ENCODE results near the gene VKORC1L1.
A peak's percentile ranks its signal among the peaks of the same experiment; 100 is the strongest.
"Not testable (repeated sequence)": the region's sequence is repeated elsewhere in the genome, so short reads cannot be mapped to it uniquely, and the experiment has no call there.

VKORC1L1 gene

DNA sequence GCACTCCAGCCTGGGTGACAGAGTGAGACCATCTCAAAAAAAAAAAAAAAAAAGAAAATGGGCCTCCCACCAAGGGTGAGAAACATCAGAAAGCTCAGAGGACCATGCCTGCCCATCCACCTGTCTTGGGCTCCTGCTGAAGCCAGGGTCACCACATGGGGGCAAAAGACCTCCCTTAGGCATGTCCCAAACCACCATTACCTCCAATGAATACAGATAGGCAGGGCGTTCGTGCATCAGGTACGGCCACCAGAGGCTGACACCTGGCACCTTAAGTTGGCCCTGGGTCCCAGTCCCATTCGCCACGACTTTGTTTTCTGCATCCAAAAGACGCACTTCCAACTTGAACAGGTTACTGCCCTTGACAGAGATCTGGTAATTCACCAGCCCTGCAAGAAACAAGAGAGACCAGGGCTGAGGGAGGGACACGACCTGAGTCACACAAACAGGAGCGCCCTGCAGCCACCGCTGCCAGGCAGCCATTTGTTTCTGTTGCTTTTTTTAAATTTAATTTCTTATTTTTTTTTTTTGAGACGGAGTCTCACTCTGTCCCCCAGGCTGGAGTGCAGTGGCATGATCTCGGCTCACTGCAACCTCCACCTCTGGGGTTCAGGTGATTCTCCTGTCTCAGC is 103.1 kb downstream of the VKORC1L1 start:
- Mint-ChIP-seq H3K27ac (no peak overlapping the region), H3K4me3 (no peak overlapping the region), H3K27me3 (no peaks in the 10 kb centered on the region), H3K4me1 (peaks cover 16% of the 10 kb centered on the region), H3K36me3 (peaks cover 44% of the 10 kb centered on the region), H3K9me3 (no peaks in the 10 kb centered on the region)
- no peak for ATAC-seq

- no peak for ATAC-seq
- Mint-ChIP-seq H3K27me3 (no peaks in the 10 kb centered on the region), H3K4me1 (peaks cover 18% of the 10 kb centered on the region), H3K27ac (no peak overlapping the region), H3K9me3 (no peaks in the 10 kb centered on the region), H3K4me3 (no peak overlapping the region), H3K36me3 (peaks cover 38% of the 10 kb centered on the region)
Measured at GRCh38 chr7:65976659-65977196, 103.9 kb downstream of the VKORC1L1 start.

- Mint-ChIP-seq H3K9me3 (no peaks in the 10 kb centered on the region), H3K27ac (no peak overlapping the region), H3K36me3 (peaks cover 19% of the 10 kb centered on the region)
Measured at GRCh38 chr7:65978891-65979582, 106.2 kb downstream of the VKORC1L1 start.

GRCh38 chr7:65979583-65980477 is 107.0 kb downstream of the VKORC1L1 start:
- Mint-ChIP-seq H3K4me1 (peaks cover 26% of the 10 kb centered on the region), H3K27ac (peak overlapping the region; percentile 85), H3K4me3 (peak overlapping the region; percentile 86), H3K36me3 (peaks cover 11% of the 10 kb centered on the region), H3K9me3 (no peaks in the 10 kb centered on the region), H3K27me3 (no peaks in the 10 kb centered on the region)
- no peak for ATAC-seq

More at GRCh38 chr7:65978891-65979582, 106.2 kb downstream of the VKORC1L1 start:
- no peak overlapping the region for H3K4me3 Mint-ChIP-seq
- H3K4me1 Mint-ChIP-seq, result peaks cover 26% of the 10 kb centered on the region
- no peak for ATAC-seq
- H3K27me3 Mint-ChIP-seq, result no peaks in the 10 kb centered on the region

DNA sequence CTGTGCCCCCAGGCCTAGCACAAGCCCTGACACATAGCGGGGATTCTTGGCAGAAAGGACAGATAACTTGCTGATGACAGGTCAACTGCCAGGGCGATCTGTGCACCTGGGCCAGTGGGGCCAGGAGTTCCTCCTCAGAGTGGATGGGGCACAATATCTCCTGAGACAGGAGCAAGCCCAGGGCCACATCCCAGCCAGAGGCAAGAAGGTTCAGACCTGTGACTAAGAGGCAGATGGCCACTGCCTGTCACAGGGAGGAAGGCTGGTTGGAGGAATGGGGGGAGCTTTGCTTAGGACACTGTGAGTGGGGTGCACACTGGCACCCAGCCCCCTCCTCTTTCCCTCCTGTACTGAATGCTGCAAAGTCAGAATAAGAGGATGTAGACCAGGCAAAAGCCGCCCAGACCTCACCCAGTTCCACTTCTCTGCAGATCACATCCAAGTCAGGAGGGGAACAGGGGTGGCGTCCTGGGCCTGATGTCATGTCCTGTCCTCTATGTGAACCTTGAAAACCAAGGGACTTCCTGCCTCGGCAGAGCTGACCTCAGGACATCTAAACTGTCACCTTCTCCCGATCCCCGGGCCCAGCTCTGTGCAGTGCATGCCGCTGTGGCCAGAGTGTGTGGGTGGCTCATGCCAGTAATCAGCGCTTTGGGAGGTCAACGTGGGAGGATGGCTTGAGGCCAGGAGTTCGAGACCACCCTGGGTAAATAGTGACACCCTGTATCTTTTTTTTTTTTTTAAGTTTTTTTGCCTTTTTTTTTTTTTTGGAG is 107.8 kb downstream of the VKORC1L1 start:
- Mint-ChIP-seq H3K27me3 (no peaks in the 10 kb centered on the region), H3K36me3 (peaks cover 10% of the 10 kb centered on the region), H3K4me1 (peaks cover 26% of the 10 kb centered on the region), H3K4me3 (peak overlapping the region; percentile 86), H3K27ac (peak overlapping the region; percentile 85), H3K9me3 (no peaks in the 10 kb centered on the region)
- peak; percentile 85 for ATAC-seq

DNA sequence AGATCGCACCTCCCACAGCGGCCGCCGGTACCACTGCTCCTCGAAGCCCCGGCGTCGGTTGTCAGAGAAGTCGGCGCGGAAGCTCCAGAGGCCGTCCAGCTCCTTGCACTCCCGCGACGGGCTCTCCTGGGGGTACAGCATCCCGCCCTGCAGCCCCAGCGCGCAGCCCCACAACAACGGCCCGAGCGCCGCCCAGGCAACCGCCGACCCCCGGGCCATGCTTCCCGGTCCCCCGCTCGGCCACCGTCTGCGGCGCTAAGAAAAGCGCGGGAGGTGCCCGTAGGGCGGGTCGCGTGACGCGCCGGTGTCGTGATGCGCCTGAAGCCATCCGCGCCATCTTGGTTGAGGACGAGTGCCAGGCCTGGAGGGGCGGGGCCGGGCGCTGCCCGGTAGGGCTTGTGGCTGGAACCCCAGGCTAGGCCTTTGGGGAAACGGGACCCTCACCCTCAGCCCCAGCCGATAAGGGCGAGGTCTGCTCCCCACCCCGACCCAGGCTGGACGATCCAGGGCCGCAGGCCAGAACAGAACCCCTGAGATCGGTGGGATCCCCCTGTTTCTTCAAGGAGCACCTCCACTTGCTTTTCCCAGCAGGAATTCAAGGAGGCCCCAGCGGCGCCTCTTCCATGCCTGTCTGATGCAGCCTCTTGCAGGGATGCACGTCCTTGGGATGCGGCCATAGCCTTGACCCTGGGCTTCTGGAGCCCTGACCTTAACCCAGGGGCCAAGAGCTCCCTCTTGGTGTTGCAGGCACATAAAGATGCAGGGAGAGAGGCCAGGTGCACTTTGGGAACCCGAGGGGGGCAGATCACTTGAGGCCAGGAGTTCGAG is 109.3 kb downstream of the VKORC1L1 start, which contains the start of gene GUSB:
Gene GUSB (minus strand): TSS at position 249 of the 828 bp plus-strand sequence. CDS start 30 bp downstream, at position 219.
- peak within 1 kb of the TSS; percentile 86 for H3K4me3 Mint-ChIP-seq
- peaks cover 10% of the 10 kb centered on the region for H3K36me3 Mint-ChIP-seq
- no peaks in the 10 kb centered on the region for H3K27me3 Mint-ChIP-seq
- H3K27ac Mint-ChIP-seq, result peak within 1 kb of the TSS; percentile 85
- ATAC-seq, result peak; percentile 93
- no peaks in the 10 kb centered on the region for H3K9me3 Mint-ChIP-seq
- H3K4me1 Mint-ChIP-seq, result peaks cover 26% of the 10 kb centered on the region

- Mint-ChIP-seq H3K4me3 (no peak overlapping the region), H3K36me3 (peaks cover 4% of the 10 kb centered on the region), H3K9me3 (no peaks in the 10 kb centered on the region), H3K27me3 (no peaks in the 10 kb centered on the region), H3K4me1 (peaks cover 23% of the 10 kb centered on the region), H3K27ac (no peak overlapping the region)
- no peak for ATAC-seq
Measured at GRCh38 chr7:65983965-65984658, 111.2 kb downstream of the VKORC1L1 start.

DNA sequence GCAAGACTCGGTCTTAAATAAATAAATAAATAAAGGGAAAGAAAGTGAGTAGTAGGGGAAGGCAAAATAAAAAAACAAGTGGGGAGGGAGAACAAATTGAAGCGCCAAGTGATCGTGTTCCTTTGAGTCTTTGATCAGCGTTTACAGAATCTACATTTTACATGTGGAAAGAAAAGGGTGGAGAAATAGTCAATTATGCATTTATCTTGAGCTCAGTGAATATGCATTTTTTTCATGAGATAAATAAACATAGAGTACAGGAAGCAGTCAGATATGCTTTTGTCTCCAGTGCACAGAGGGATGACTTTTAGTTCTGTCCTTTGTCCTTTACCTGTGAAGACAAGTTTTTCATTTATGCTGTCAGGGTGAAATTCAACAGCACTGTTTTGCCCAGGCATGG is 115.2 kb downstream of the VKORC1L1 start:
- H3K4me3 Mint-ChIP-seq, result no peak overlapping the region
- H3K27me3 Mint-ChIP-seq, result peaks cover 11% of the 10 kb centered on the region
- no peaks in the 10 kb centered on the region for H3K4me1 Mint-ChIP-seq
- no peaks in the 10 kb centered on the region for H3K9me3 Mint-ChIP-seq
- no peak overlapping the region for H3K27ac Mint-ChIP-seq
- ATAC-seq, result no peak
- H3K36me3 Mint-ChIP-seq, result no peaks in the 10 kb centered on the region

DNA sequence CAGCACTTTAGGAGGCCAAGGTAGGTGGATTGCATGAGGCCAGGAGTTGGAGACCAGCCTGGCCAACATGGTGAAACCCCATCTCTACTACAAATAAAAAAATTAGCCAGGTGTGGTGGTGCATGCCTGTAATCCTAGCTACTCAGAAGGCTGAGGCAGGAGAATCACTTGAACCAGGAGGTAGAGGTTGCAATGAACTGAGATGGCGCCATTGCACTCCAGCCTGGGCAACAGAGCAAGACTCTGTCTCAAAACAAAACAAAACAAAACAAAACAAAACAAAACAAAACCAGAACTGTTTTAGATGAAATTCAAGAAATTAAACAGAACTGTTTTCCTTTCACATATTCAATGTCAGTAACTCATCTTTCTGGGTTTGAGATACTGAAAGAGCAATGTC is 115.6 kb downstream of the VKORC1L1 start:
- not testable (repeated sequence) for H3K9me3 Mint-ChIP-seq, ATAC-seq, H3K4me1 Mint-ChIP-seq, H3K4me3 Mint-ChIP-seq, H3K36me3 Mint-ChIP-seq, H3K27ac Mint-ChIP-seq
- peaks cover 11% of the 10 kb centered on the region for H3K27me3 Mint-ChIP-seq

DNA sequence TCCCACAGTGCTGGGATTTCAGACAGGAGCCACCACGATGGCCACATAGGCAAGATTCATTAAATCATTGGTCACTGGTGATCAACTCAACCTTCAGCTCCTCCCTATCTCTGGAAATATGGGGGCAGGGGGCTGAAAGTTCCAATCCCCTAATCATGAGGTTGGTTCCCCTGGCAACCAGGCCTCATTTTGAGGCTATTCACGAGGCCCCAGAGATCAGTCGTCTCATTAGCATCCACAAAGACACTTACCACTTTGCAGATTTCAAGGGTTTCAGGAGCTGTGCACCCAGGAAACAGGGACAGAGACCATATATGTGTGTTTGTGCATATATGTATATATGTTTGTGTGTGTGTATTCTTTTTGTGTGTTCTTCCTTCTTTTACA is 116.8 kb downstream of the VKORC1L1 start:
- no peak overlapping the region for H3K4me3 Mint-ChIP-seq
- no peaks in the 10 kb centered on the region for H3K36me3 Mint-ChIP-seq
- H3K9me3 Mint-ChIP-seq, result no peaks in the 10 kb centered on the region
- no peak for ATAC-seq
- peaks cover 11% of the 10 kb centered on the region for H3K27me3 Mint-ChIP-seq
- H3K27ac Mint-ChIP-seq, result no peak overlapping the region
- no peaks in the 10 kb centered on the region for H3K4me1 Mint-ChIP-seq

- ATAC-seq, H3K9me3 Mint-ChIP-seq, H3K27ac Mint-ChIP-seq, H3K4me3 Mint-ChIP-seq, H3K36me3 Mint-ChIP-seq, H3K4me1 Mint-ChIP-seq: not testable (repeated sequence)
- H3K27me3 Mint-ChIP-seq, result peaks cover 11% of the 10 kb centered on the region
Measured at GRCh38 chr7:65991829-65992228, 119.0 kb downstream of the VKORC1L1 start.

DNA sequence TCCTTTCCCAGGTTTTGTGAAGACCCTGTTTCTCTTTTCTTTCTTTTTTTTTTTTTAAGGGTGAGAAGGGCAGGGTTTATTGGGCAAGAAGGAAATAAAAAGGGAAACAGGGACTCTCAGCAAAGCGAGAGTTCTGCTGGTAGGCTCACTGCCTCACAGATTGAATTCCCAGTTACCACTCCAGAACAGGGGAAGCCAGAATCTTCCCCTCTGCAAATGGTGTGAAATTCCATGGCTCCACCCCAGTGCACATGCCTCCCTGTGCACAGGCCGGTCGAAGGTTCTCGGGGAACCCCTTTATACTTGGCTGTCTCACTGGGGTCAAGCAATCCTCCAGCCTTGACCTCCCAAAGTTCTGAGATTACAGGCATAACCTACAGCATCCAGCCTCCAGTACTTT is 119.7 kb downstream of the VKORC1L1 start:
- H3K27ac Mint-ChIP-seq, result no peak overlapping the region
- ATAC-seq, result no peak
- peaks cover 11% of the 10 kb centered on the region for H3K27me3 Mint-ChIP-seq
- H3K36me3 Mint-ChIP-seq, result no peaks in the 10 kb centered on the region
- H3K4me3 Mint-ChIP-seq, result no peak overlapping the region
- no peaks in the 10 kb centered on the region for H3K9me3 Mint-ChIP-seq
- no peaks in the 10 kb centered on the region for H3K4me1 Mint-ChIP-seq

DNA sequence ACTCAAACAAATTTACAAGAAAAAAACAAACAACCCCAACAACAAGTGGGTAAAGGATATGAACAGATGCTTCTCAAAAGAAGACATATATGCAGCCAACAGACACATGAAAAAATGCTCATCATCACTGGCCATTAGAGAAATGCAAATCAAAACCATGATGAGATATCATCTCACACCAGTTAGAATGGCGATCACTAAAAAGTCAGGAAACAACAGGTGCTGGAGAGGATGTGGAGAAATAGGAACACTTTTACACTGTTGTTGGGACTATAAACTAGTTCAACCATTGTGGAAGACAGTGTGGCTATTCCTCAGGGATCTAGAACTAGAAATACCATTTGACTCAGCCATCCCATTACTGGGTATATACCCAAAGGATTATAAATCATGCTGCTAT is 122.1 kb downstream of the VKORC1L1 start:
- ATAC-seq, H3K27ac Mint-ChIP-seq, H3K36me3 Mint-ChIP-seq, H3K4me1 Mint-ChIP-seq, H3K9me3 Mint-ChIP-seq, H3K4me3 Mint-ChIP-seq: not testable (repeated sequence)
- peaks cover 11% of the 10 kb centered on the region for H3K27me3 Mint-ChIP-seq

Data from stimulated activated memory B cell treated with anti-CD40 and anti-IgM and Interleukin-4, amounts not matched to agents 10 μg/mL and 1 μg/mL and 100 μg/mL, for 72 hours (primary cell).